DOHH2 (cell line): Measurements from ENCODE around the gene PDHA2.

Source experiments
- H3F3A ChIP-seq: fragments of 200-600 bp; sonication (generic), shearing (Covaris generic); 2 replicates; pipeline ENCODE4 v1.6.0; 2016; ENCODE audit warnings: antibody characterized with exemption, mild to moderate bottlenecking; ENCODE audit not compliant: control insufficient read depth, insufficient read depth
- H3K27ac ChIP-seq: fragments of 200-600 bp; sonication (generic); 2 replicates; pipeline ENCODE4 v1.5.1; 2014; ENCODE audit warnings: low read depth, mild to moderate bottlenecking, low read length, moderate library complexity
- H3K27me3 ChIP-seq: fragments of 200-600 bp; sonication (generic); 2 replicates; pipeline ENCODE4 v1.6.1; 2014; ENCODE audit warnings: mild to moderate bottlenecking, low read length, mixed read lengths; ENCODE audit not compliant: control insufficient read depth
- H3K36me3 ChIP-seq: fragments of 200-600 bp; sonication (generic); 2 replicates; pipeline ENCODE4 v1.6.1; 2014; ENCODE audit warnings: mild to moderate bottlenecking, low read length, moderate library complexity, mixed read lengths; ENCODE audit not compliant: control insufficient read depth
- H3K4me1 ChIP-seq: fragments of 200-600 bp; sonication (generic); 2 replicates; pipeline ENCODE4 v1.6.1; 2014; ENCODE audit warnings: mild to moderate bottlenecking, low read length, mixed read lengths; ENCODE audit not compliant: control insufficient read depth
- H3K4me2 ChIP-seq: fragments of 200-600 bp; sonication (generic); 2 replicates; pipeline ENCODE4 v1.6.0; 2014; ENCODE audit warnings: mild to moderate bottlenecking, low read length, moderate library complexity
- H3K4me3 ChIP-seq: fragments of 200-600 bp; sonication (generic); 2 replicates; pipeline ENCODE4 v1.5.1; 2014; ENCODE audit warnings: mild to moderate bottlenecking, low read length, mixed read lengths
- H3K79me2 ChIP-seq: fragments of 200-600 bp; sonication (generic); 2 replicates; pipeline ENCODE4 v1.6.1; 2014; ENCODE audit warnings: mild to moderate bottlenecking, low read length, mixed read lengths; ENCODE audit not compliant: control insufficient read depth
- H3K9me2 ChIP-seq: fragments of 200-600 bp; sonication (generic); replicated peaks from 2 replicates; pipeline ENCODE4 v1.6.1; 2014; ENCODE audit warnings: mild to moderate bottlenecking, low read length, mixed read lengths; ENCODE audit not compliant: control insufficient read depth
- H3K9me3 ChIP-seq: fragments of 200-600 bp; sonication (generic); 2 replicates; pipeline ENCODE4 v1.6.1; 2014; ENCODE audit warnings: antibody characterized with exemption, low read length, mixed read lengths; ENCODE audit not compliant: control insufficient read depth, insufficient read depth
- H4K20me1 ChIP-seq: fragments of 200-600 bp; sonication (generic); 2 replicates; pipeline ENCODE4 v1.6.0; 2014; ENCODE audit warnings: low read depth, mild to moderate bottlenecking, antibody characterized with exemption, low read length, moderate library complexity; ENCODE audit not compliant: control insufficient read depth, insufficient read depth
- CTCF ChIP-seq: fragments of 200-600 bp; sonication (generic); IDR thresholded peaks from one replicate; pipeline ENCODE4 v1.5.1; 2014; ENCODE audit warnings: antibody characterized with exemption, mild to moderate bottlenecking, low read depth, low read length; ENCODE audit not compliant: poor library complexity, severe bottlenecking
- EZH2phosphoT487 ChIP-seq: fragments of 200-600 bp; sonication (generic); IDR thresholded peaks from 2 replicates; pipeline ENCODE4 v1.6.1; 2017; ENCODE audit warnings: borderline replicate concordance, mild to moderate bottlenecking, antibody characterized with exemption, low read length, moderate library complexity, mixed read lengths

The PDHA2 gene

GRCh38 chr4:95869961-95870500 is 30.1 kb downstream of the PDHA2 start:
- no peaks in the 10 kb centered on the region for H3F3A ChIP-seq
- no peaks in the 10 kb centered on the region for H3K9me2 ChIP-seq
- no peak overlapping the region for H3K4me2 ChIP-seq
- H3K27ac ChIP-seq: no peak overlapping the region
- no peaks in the 10 kb centered on the region for H3K36me3 ChIP-seq
- H3K27me3 ChIP-seq: no peaks in the 10 kb centered on the region
- peaks cover 3% of the 10 kb centered on the region; the same call in 1 of the 2 replicates for H3K9me3 ChIP-seq
- H3K79me2 ChIP-seq: no peaks in the 10 kb centered on the region
- no peaks in the 10 kb centered on the region for H3K4me1 ChIP-seq
- no peak overlapping the region for H3K4me3 ChIP-seq
- H4K20me1 ChIP-seq: no peaks in the 10 kb centered on the region
- no peak for TF ChIP-seq CTCF
- no peak for TF ChIP-seq EZH2phosphoT487

- H3K9me3 ChIP-seq: no peaks in the 10 kb centered on the region
- TF ChIP-seq CTCF (no peak), EZH2phosphoT487 (no peak)
Observed at GRCh38 chr4:95877636-95878035, 37.7 kb downstream of the PDHA2 start.

GRCh38 chr4:95887551-95887950 is 47.7 kb downstream of the PDHA2 start:
- Histone ChIP-seq H3K4me1 (no peaks in the 10 kb centered on the region), H3K9me3 (no peaks in the 10 kb centered on the region), H3K27ac (no peak overlapping the region), H3K36me3 (no peaks in the 10 kb centered on the region), H3K4me2 (no peak overlapping the region), H3F3A (no peaks in the 10 kb centered on the region), H3K79me2 (no peaks in the 10 kb centered on the region), H3K9me2 (no peaks in the 10 kb centered on the region), H3K27me3 (no peaks in the 10 kb centered on the region), H3K4me3 (no peak overlapping the region), H4K20me1 (no peaks in the 10 kb centered on the region)
- TF ChIP-seq CTCF: no peak
- TF ChIP-seq EZH2phosphoT487: no peak

More at GRCh38 chr4:95877636-95878035, 37.7 kb downstream of the PDHA2 start:
- no peaks in the 10 kb centered on the region for H3F3A ChIP-seq
- no peaks in the 10 kb centered on the region for H3K4me1 ChIP-seq
- H3K27me3 ChIP-seq: no peaks in the 10 kb centered on the region
- H3K9me2 ChIP-seq: peaks cover 2% of the 10 kb centered on the region; the same call in 1 of the 2 replicates
- H3K79me2 ChIP-seq: no peaks in the 10 kb centered on the region
- H3K27ac ChIP-seq: no peak overlapping the region
- H4K20me1 ChIP-seq: no peaks in the 10 kb centered on the region
- no peak overlapping the region for H3K4me3 ChIP-seq
- H3K4me2 ChIP-seq: no peak overlapping the region
- no peaks in the 10 kb centered on the region for H3K36me3 ChIP-seq

- Histone ChIP-seq H3K4me3 (no peak overlapping the region), H4K20me1 (no peaks in the 10 kb centered on the region), H3K79me2 (no peaks in the 10 kb centered on the region), H3K9me3 (no peaks in the 10 kb centered on the region), H3K36me3 (no peaks in the 10 kb centered on the region), H3K27ac (no peak overlapping the region), H3F3A (no peaks in the 10 kb centered on the region), H3K27me3 (no peaks in the 10 kb centered on the region), H3K4me1 (no peaks in the 10 kb centered on the region), H3K4me2 (no peak overlapping the region), H3K9me2 (no peaks in the 10 kb centered on the region)
- TF ChIP-seq CTCF (no peak), EZH2phosphoT487 (no peak)
Observed at GRCh38 chr4:95889662-95890061, 49.8 kb downstream of the PDHA2 start.
